Measurements from ENCODE around the gene RIPOR3.
"Not testable (repeated sequence)": the region's sequence is repeated elsewhere in the genome, so short reads cannot be mapped to it uniquely, and the experiment has no call there.

Gene RIPOR3

DNA sequence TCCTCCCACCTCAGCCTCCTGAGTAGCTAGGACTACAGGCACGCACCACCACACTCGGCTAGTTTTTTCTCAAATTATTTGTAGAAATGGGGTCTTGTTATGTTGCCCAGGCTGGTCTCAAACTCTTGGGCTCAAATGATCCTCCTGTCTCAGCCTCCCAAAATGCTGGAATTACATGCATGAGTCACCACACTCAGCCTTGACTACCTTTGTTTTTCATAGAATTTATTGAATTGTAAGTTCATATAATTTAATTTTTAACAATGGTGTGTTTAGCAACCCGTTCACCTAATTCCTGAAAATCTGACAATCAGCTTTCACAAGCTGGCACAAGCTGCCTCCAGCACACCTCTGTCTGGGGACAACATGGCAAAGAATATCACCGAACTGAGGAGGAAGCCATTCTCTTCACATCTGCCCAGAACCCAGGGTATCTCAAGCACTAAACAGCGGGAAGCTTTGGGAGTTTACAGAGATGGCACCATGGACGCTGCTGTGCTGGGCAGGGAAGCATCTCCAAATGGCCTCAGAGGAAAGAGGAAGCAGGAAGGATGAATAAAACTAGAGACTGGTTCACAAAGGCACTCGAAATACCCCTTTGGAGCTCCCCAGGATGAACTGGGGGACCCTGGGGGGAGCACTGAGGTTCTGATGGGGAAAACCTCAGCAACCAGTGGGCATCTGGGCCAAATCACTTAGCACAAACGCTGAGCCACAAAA lies 2.9 kb downstream of the RIPOR3 start:
- H3K4me3 ChIP-seq (ENCODE audit: low read length) = no peak overlapping the region
- no peak for DNase-seq (ENCODE audit: low read depth, low spot score)

DNA sequence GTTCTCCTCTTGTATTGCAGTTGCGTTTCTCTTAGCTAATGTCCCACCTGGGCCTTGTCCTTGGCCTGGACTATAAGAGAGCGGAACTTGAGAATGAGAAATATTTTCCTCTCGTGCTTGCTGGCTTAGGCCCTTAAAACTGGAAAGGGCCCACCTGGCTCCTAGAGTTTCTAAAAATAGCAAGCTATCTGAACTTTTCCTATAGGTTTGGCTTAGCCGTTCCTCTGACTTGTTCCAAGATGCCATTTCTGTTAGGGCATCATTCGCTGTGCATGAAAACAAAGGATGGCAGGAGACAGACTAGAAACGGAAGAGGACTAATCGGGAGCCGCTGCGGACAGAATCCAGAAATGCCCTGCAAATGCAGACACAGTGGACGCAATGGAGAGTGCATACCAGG lies 4.5 kb downstream of the RIPOR3 start:
- no peak overlapping the region for H3K4me3 ChIP-seq (ENCODE audit: low read length)
- DNase-seq (ENCODE audit: low read depth, low spot score) = no peak

GRCh38 chr20:50683570-50683969 lies 7.8 kb downstream of the RIPOR3 start:
- no peak for DNase-seq (ENCODE audit: low read depth, low spot score)
- no peak overlapping the region for H3K4me3 ChIP-seq (ENCODE audit: low read length)

GRCh38 chr20:50682947-50683530 lies 8.3 kb downstream of the RIPOR3 start:
- no peak for DNase-seq (ENCODE audit: low read depth, low spot score)
- no peak overlapping the region for H3K4me3 ChIP-seq (ENCODE audit: low read length)

- DNase-seq (ENCODE audit: low read depth, low spot score) = no peak
- H3K4me3 ChIP-seq (ENCODE audit: low read length) = no peak overlapping the region
These were observed 9.3 kb downstream of the RIPOR3 start for GRCh38 chr20:50682065-50682464.

GRCh38 chr20:50681359-50682064 lies 9.8 kb downstream of the RIPOR3 start:
- DNase-seq (ENCODE audit: low read depth, low spot score) = no peak
- H3K4me3 ChIP-seq (ENCODE audit: low read length) = no peak overlapping the region

- DNase-seq (ENCODE audit: low read depth, low spot score) = no peak
- H3K4me3 ChIP-seq (ENCODE audit: low read length) = no peak overlapping the region
These were observed 11.0 kb downstream of the RIPOR3 start for GRCh38 chr20:50680105-50680960.

GRCh38 chr20:50679753-50680104 lies 11.6 kb downstream of the RIPOR3 start:
- H3K4me3 ChIP-seq (ENCODE audit: low read length) = no peak overlapping the region
- no peak for DNase-seq (ENCODE audit: low read depth, low spot score)

DNA sequence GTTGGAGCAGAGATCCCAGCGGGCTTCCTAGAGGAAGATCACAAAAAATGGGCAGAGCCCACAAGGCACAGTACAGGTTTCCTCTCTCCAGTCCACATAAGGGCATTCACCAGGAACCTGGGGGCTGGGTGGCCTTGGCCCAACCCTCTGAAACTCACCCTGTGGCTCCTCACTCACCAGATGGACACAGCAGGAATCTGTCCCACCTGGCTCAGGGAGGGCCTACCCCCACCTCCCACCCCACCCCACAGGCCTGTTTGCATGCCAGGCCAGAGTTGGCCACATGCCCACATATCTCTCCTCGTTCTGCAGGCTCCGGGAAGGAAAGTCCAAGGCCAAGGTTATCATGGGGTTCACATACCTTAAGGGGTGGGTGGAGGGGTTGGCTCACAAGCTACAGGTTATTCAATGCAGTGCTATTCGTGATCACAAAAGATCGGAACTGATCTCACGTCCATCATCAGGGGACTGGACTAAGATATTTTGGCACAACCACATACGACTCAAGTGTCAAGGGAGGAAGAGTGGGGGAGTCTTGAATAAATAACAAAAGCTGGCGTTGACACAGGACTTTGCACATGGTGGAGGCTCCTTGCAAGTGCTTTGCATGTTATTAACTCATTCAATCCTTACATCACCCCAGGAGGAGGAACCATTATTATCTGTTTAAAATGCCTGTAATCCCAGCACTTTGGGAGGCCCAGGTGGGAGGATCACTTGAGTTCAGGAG lies 13.0 kb downstream of the RIPOR3 start:
- DNase-seq (ENCODE audit: low read depth, low spot score) = no peak
- H3K4me3 ChIP-seq (ENCODE audit: low read length) = no peak overlapping the region

DNA sequence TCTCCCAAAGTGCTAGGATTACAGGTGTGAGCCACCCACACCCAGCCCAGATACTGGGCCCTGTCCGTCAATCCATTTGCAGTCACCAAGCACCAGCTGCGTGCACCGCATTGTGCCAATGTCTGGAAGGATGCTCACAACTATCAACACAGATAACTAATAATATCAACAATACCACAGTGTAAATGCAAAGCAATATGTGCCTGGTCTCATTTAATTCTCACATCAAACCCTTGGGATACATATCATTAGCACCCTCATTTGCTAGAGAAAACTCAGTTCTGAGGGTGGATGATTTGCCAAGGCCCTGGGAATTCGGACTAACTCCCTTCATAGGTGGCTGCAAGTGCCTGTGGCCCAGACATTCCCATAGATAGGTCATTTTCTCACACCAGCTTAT lies 14.5 kb downstream of the RIPOR3 start:
- no peak overlapping the region for H3K4me3 ChIP-seq (ENCODE audit: low read length)
- no peak for DNase-seq (ENCODE audit: low read depth, low spot score)

DNA sequence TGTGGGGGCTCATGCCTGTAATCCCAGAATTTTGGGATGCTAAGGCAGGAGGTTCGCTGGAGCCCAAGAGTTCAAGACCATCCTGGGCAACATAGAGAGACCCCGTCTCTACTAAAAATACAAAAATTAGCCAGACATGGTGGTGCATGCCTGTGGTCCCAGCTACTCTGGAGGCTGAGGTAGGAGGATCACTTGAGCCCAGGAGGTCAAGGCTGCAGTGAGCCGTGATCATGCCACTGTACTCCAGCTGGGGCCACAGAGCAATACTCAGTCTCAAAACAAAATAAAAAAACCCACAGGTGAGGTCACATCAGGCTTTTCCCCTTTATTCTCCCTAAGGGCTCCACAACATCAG lies 15.0 kb downstream of the RIPOR3 start:
- H3K4me3 ChIP-seq (ENCODE audit: low read length); DNase-seq (ENCODE audit: low read depth, low spot score): not testable (repeated sequence)

- no peak for DNase-seq (ENCODE audit: low read depth, low spot score)
- H3K4me3 ChIP-seq (ENCODE audit: low read length) = no peak overlapping the region
These were observed 15.5 kb downstream of the RIPOR3 start for GRCh38 chr20:50675671-50676376.

DNA sequence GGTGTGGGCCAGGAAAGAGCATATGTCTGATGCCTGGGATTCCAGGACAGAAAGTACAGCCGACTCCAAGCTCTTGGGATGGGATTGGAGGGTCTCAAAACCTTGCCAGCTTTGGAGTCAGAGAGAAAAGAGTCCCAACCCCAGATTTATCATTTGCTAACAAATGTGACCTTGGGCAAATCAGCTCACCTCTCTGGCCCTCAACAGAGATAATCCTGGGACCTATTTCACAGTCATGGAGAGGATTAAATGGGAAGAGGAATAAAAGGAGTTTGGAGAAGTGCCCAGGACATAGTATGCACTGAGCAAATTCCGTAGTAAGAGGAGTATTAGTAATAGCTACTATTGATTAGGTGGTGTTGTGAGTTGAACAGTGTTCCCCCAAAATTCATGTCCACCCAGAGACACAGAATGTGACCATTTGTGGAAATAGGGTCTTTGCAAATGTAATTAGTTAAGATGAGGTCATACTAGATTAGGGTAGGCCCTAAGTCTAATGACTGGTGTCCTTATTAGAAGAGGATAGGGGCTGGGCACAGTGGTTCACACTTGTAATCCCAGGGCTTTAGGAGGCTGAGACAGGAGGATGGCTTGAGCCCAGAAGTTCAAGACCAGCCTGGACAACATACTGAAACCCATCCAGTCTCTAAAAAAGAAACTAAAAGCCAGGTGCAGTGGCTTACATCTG lies 17.1 kb downstream of the RIPOR3 start:
- H3K4me3 ChIP-seq (ENCODE audit: low read length) = no peak overlapping the region
- DNase-seq (ENCODE audit: low read depth, low spot score) = no peak

DNA sequence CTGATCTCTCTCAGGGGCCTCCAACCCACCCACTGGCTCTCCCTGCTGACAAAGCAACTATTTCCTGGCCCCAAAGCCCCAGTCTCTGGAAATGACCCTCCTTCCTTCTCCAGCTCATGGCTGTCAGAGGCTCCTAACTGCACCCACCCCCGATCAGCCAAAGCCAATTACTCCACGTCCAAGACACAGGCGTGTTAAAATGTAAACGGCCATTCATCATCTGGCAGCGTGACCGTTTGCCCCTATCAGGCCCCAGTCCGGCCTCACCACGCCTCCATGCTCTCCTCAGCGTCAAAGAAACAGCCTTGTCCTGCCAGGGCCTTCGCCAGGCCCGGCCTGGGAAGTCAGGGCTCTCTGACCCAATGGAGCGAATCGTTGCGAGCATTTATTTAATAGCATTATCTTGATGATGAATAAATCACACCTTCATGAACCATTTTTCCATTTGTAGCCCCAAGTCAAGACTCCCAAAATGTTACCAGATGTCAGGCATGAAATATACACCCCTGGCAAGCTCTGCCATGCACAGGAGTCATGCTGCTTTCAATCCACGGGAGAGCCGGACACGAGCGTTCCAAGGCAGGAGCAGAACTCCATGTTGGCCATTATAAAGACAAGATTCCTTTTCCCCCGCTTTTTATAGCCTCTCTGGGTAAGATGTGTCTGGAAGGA lies 17.7 kb downstream of the RIPOR3 start:
- no peak for DNase-seq (ENCODE audit: low read depth, low spot score)
- no peak overlapping the region for H3K4me3 ChIP-seq (ENCODE audit: low read length)

DNA sequence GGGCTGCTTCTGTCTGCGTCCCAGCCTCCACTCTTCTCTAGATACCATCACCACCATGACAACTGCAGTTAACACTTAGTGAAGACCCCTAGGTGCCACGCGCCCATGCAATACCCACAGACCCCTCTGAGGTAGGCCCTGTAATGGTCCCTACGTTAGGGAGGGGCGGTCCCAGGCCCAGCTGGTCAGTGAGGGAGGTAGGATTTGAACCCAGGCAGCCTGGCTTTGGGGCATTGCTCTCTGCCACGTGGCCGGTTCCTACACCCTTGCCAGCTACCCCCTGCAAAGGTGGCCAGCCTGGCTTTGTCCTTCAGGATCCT lies 18.2 kb downstream of the RIPOR3 start:
- H3K4me3 ChIP-seq (ENCODE audit: low read length) = no peak overlapping the region
- DNase-seq (ENCODE audit: low read depth, low spot score) = no peak

- H3K4me3 ChIP-seq (ENCODE audit: low read length) = no peak overlapping the region
- DNase-seq (ENCODE audit: low read depth, low spot score) = no peak
These were observed 18.8 kb downstream of the RIPOR3 start for GRCh38 chr20:50672400-50673145.

DNA sequence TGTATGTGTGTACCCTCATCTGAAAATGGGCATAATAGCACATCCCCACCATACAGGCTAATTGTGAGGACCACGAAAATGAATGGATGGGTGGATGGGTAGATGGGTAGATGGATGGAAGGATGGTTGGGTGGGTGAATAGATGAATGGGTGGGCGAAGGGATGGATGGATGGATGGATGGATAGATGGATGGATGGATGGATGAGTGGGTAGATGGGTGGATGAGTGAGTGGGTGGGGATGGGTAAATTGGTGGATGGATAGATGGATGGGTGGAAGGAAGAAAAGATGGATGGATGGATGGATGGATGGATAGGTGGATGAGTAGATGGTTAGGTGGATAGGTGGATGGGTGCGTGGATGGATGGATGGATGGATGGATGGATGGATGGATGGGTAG lies 19.7 kb downstream of the RIPOR3 start:
- no peak overlapping the region for H3K4me3 ChIP-seq (ENCODE audit: low read length)
- DNase-seq (ENCODE audit: low read depth, low spot score) = no peak

All from Jurkat, Clone E6-1 (cell line).